Mesothelial cell of epicardium (in vitro differentiated cells): ENCODE data around the gene HECW1. TPM values are rescaled to one million over a fixed set of nuclear protein-coding genes. Genes with fewer than 3 reads are reported as not detected.

ENCODE experiments used
- DNase-seq, 2 experiments: peaks; one replicate each; pipeline ENCODE4 v3.0.0; 2021; ENCODE audit warnings: low spot score in 2 of 2; ENCODE audit not compliant: unreplicated experiment in 2 of 2
- H3K27ac Mint-ChIP-seq: 2 replicates; pipeline ENCODE4 v1.8.0; 2021; ENCODE audit warnings: mixed read lengths
- H3K27me3 Mint-ChIP-seq: 2 replicates; pipeline ENCODE4 v1.8.0; 2021; ENCODE audit warnings: low read depth, mixed read lengths
- H3K36me3 Mint-ChIP-seq: 2 replicates; pipeline ENCODE4 v1.8.0; 2021; ENCODE audit warnings: mixed read lengths
- H3K4me1 Mint-ChIP-seq: 2 replicates; pipeline ENCODE4 v1.8.0; 2021; ENCODE audit warnings: mixed read lengths
- H3K4me3 Mint-ChIP-seq: 2 replicates; pipeline ENCODE4 v1.8.0; 2021; ENCODE audit warnings: mild to moderate bottlenecking, moderate library complexity, mixed read lengths
- H3K9me3 Mint-ChIP-seq: 2 replicates; pipeline ENCODE4 v1.8.0; 2021; ENCODE audit warnings: mixed read lengths
- CTCF ChIP-seq: fragments of 200-600 bp; sonication (generic); IDR thresholded peaks from one replicate; pipeline ENCODE4 v1.5.0; 2021; ENCODE audit warnings: antibody characterized with exemption; ENCODE audit not compliant: unreplicated experiment
- total RNA-seq: library from RNA; stranded (reverse); gene quantifications from 3 replicates; pipeline ENCODE4 v1.2.1, GENCODE V29; 2021

HECW1 gene
- total RNA-seq, 1 donor from 2014 or later: 1.4 TPM

- no peak for TF ChIP-seq CTCF
- H3K9me3 Mint-ChIP-seq: no peaks in the 10 kb centered on the region
- peaks cover 3% of the 10 kb centered on the region for H3K4me1 Mint-ChIP-seq
- H3K27me3 Mint-ChIP-seq: peaks cover 6% of the 10 kb centered on the region
- no peak overlapping the region for H3K4me3 Mint-ChIP-seq
- no peaks in the 10 kb centered on the region for H3K36me3 Mint-ChIP-seq
- H3K27ac Mint-ChIP-seq: no peak overlapping the region
- no peak for DNase-seq
Observed at GRCh38 chr7:43506460-43506859, 394.0 kb downstream of the HECW1 start.

GRCh38 chr7:43508461-43508860, 396.0 kb downstream of the HECW1 start:
- Mint-ChIP-seq H3K36me3 (no peaks in the 10 kb centered on the region), H3K4me3 (no peak overlapping the region), H3K9me3 (no peaks in the 10 kb centered on the region), H3K4me1 (no peaks in the 10 kb centered on the region), H3K27me3 (peaks cover 11% of the 10 kb centered on the region), H3K27ac (no peak overlapping the region)
- TF ChIP-seq CTCF: no peak
- DNase-seq: no peak

GRCh38 chr7:43509906-43510305, 397.5 kb downstream of the HECW1 start:
- no peak for DNase-seq
- no peak overlapping the region for H3K27ac Mint-ChIP-seq
- peaks cover 16% of the 10 kb centered on the region for H3K27me3 Mint-ChIP-seq
- H3K36me3 Mint-ChIP-seq: no peaks in the 10 kb centered on the region
- H3K9me3 Mint-ChIP-seq: no peaks in the 10 kb centered on the region
- no peaks in the 10 kb centered on the region for H3K4me1 Mint-ChIP-seq
- no peak overlapping the region for H3K4me3 Mint-ChIP-seq
- TF ChIP-seq CTCF: no peak

GRCh38 chr7:43511029-43511428, 398.6 kb downstream of the HECW1 start:
- no peaks in the 10 kb centered on the region for H3K36me3 Mint-ChIP-seq
- no peak for TF ChIP-seq CTCF
- H3K4me3 Mint-ChIP-seq: no peak overlapping the region
- no peak overlapping the region for H3K27ac Mint-ChIP-seq
- H3K27me3 Mint-ChIP-seq: peaks cover 18% of the 10 kb centered on the region
- DNase-seq: no peak
- H3K4me1 Mint-ChIP-seq: no peaks in the 10 kb centered on the region
- H3K9me3 Mint-ChIP-seq: no peaks in the 10 kb centered on the region

- no peak overlapping the region for H3K27ac Mint-ChIP-seq
- H3K36me3 Mint-ChIP-seq: no peaks in the 10 kb centered on the region
- DNase-seq: no peak
- H3K4me1 Mint-ChIP-seq: no peaks in the 10 kb centered on the region
- TF ChIP-seq CTCF: no peak
- no peak overlapping the region for H3K4me3 Mint-ChIP-seq
- peaks cover 18% of the 10 kb centered on the region for H3K27me3 Mint-ChIP-seq
- H3K9me3 Mint-ChIP-seq: no peaks in the 10 kb centered on the region
Observed at GRCh38 chr7:43511769-43512515, 399.5 kb downstream of the HECW1 start.

- Mint-ChIP-seq H3K9me3 (no peaks in the 10 kb centered on the region), H3K4me3 (no peak overlapping the region), H3K4me1 (no peaks in the 10 kb centered on the region), H3K36me3 (no peaks in the 10 kb centered on the region), H3K27ac (no peak overlapping the region), H3K27me3 (peaks cover 16% of the 10 kb centered on the region)
- TF ChIP-seq CTCF: no peak
- DNase-seq: no peak
Observed at GRCh38 chr7:43513251-43513650, 400.8 kb downstream of the HECW1 start.
